HG03354 (cell line): ENCODE measurements around the gene LBP.
"Not testable (repeated sequence)": the region's sequence is repeated elsewhere in the genome, so short reads cannot be mapped to it uniquely, and the experiment has no call there.

Experiments
- ATAC-seq: cut with Tn5 transposase; IDR thresholded peaks from one replicate; pipeline ENCODE4 v1.9.1; 2021; ENCODE audit warnings: mild to moderate bottlenecking; ENCODE audit not compliant: unreplicated experiment, poor library complexity, severe bottlenecking

Gene LBP

DNA sequence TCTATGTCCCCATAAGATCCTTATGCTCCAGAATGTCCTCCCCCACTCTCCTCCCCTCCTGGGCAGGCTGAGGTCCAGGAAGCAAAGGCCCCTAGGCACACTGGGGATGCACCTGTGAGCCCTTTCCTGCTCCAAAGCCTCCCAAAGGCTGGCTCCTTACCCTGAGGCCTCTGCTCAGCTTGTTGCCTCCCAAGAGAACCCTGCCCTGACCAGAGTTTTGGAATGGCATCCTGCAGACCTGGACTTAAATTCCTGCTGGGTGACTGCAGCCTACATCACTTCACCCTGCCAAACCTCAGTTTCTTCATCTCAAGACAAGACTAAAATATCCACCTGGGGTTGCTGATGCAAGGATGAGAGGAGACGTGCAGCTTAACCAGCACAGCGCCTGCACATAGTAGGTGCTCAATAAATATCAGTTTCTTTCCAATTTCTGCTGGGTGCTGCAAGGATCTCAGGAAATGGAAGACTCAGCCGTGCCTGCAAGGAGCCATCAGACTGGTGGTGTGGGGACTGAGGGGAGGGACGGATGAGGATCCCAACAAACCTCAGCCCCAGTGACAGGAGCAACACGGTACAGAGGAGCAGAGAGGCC lies 2.1 kb upstream of the LBP start:
- no peak for ATAC-seq

DNA sequence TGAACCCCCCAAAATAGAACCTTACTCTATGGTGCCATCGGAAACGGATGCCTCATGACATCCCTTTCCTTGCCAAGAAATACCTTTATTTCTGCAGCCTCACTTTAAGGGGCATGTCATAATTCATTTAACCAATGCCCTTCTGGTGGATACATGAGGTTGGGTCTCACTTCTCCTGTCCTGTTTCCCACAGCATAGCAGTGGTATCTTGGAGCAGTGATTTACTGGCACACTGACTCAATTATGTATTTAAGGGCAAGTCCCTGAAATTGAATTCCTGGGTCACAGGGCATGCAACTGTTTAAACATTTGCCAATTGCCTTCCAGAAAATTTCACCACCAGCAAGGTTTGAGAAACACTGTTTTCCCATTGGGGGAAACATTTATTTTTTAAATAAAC lies 639 bp upstream of the LBP start:
- no peak for ATAC-seq

DNA sequence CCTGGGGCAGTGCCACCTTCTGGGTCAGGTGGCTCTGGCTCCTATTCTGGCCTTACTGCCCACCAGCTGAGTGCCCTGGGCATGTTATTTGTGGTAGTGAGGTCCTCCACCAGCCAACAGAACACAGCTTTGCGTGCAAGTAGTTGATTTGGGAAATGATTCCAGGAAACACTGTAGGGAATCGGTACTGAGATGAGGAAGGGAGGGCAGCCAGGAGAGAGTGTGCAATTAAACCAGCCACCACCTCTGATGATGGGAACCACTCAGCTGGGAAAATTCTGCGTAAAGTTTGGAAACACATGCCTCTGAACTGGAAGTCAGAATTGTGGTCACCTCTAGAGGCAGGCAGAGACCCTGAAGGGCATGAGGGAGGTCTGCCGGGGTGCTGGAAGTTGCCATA lies 459 bp downstream of the LBP start:
- ATAC-seq = no peak

DNA sequence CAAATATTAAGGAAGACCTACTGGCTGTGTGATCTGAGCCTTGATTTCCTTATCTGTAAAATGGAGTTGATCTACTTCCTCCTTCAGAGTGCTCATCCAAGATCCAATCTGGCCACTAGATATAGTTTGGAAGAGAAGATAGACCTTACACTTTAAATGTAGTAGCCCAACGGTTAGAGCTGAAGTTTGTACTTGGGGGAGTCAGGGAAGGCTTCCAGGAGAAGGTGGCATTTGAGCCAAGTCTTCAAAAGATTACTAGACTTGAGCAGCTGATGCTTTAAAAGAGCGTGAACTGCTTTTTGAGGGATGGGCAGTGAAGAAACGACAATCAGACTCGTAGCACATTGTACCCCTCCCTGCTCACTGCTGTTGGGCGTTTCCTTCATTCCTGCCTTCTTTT lies 3.6 kb downstream of the LBP start:
- no peak for ATAC-seq

DNA sequence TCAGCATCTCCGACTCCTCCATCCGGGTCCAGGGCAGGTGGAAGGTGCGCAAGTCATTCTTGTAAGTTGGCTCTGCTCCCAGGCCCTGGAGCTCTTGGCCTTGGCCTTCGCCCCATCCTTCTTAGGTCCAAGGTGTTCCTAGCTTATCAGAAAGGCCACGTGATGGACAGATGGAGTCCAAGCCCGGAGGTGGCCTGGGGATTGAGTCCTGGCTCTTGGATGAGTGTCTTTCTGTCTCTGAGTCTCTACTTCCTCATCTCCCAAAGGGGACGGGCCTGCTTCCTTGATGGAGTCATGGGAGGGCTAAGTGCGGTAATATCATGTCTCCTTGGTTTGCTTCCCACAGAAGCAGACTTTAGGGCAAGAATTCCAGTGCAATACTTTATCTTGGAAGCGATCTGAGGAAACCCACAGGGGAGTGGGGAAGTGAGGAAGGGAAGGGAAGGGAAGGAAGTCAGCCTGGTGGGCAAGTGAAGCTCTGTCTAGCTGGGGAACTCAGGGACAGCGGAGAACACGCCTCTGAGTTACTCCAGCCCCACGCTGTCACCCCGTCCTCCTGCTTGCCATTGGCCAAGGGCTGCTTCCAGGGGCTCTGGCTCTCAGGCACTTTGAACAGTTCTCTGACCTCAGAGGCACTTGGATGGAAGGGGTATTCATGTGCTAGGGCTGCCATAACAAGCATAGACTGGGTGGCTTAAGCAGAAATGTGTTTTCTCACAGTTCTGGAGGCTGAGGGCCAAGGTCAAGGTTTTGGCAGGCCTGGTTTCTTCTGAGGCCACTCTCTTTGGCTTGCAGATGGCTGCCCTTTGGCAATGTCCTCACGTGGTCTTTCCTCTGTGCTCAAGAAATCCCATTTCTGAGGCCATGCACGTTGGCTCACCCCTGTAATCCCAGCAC lies 4.8 kb downstream of the LBP start:
- no peak for ATAC-seq

- ATAC-seq = no peak
Measured at GRCh38 chr20:38353316-38353715, 7.0 kb downstream of the LBP start.

GRCh38 chr20:38354227-38354626 lies 7.9 kb downstream of the LBP start:
- no peak for ATAC-seq

DNA sequence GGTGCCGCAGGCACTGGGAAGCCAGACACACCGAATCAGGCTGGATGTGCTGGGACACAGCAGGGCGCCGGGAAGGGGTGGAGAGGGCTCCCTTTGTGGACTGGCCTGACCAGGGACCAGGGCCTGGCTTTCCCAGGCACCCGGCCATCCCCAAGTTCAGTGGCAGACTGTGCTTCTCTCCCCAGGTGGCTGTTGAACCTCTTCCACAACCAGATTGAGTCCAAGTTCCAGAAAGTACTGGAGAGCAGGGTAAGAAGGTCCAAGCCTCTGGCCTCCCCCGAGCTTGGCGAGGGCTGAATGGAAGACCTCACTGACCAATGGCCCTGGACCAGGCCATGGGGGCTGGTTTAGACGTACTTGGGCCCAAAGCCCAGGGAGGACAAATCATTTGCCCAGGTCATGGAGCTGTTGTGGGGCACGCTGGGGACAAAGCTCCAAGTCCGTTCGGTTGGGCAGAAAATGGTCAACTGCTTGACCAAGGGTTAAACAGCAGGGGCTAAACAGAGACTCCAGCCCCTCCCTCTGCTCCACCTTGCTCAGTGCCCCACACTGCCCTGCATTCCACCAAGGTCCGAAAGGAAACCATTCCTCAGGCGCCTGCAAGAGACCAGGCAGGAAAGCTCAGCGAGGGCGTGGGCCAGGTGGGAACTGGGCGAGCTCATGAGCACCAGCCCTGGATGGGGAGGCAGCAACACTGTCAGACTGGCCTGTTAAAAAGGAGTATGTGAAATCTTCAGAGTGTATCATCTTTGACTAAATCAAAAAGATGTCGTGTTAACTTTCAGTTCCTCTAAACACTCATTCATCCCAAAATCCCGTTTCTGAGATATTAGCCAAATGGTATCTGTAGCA lies 9.1 kb downstream of the LBP start:
- ATAC-seq = no peak

GRCh38 chr20:38357653-38358207 lies 11.4 kb downstream of the LBP start:
- no peak for ATAC-seq

DNA sequence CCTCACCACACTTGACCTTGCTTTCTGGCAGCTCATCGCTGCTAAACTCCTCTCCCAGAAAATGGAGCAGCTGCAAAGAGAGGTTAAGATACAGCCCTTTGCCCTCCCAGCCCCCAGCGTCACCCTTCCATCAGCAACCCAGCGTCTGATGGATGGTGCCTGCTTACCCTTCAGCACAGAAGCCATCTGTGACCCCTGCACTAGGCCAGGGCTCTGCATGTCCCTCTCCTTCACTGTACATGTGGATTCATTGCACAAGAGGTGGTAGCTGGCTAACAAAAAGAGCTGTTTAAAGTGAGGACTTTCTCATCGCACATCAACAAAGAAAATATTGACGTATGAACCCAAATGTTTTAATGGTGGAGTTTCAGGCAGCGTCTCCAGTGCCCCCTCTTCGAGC lies 12.3 kb downstream of the LBP start:
- ATAC-seq = no peak

- ATAC-seq = no peak
Measured at GRCh38 chr20:38363004-38363747, 16.9 kb downstream of the LBP start.

GRCh38 chr20:38369389-38369788 lies 23.1 kb downstream of the LBP start:
- no peak for ATAC-seq

DNA sequence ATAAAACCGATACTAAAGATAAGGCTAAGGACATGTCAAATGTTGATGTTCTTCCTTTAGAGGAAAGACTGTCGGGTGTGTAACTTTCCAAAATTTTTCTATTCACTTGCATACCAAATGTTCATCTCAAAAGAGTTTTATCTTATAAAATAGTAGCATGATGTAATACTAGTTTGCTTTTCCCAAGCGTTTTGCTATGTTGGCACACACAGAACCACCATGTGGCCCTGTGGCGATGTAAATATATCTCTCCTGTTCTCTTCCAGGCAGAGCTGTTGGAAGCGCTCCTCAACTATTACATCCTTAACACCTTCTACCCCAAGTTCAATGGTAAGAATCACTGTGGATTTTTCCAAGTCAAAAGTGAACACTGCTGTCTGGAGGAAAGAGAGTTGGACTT lies 26.5 kb downstream of the LBP start:
- no peak for ATAC-seq

GRCh38 chr20:38373231-38373867 lies 27.1 kb downstream of the LBP start:
- ATAC-seq = no peak

DNA sequence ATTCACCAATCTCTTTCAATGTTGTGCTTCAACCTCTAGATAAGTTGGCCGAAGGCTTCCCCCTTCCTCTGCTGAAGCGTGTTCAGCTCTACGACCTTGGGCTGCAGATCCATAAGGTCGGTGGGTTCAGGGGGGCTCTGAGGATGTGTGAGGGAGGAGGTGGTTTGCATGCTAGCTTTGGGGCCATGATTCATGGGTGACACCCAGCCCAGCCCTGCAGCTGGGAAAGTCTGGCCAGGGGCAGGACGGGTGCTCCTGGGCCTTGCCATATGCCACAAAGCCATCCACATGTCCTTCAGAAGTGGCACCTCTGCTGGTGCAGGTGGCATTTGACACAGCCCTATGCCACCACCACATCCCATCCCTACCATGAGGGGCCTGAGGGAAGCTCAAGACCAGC lies 27.6 kb downstream of the LBP start:
- ATAC-seq = no peak

GRCh38 chr20:38377039-38377685 lies 30.9 kb downstream of the LBP start:
- ATAC-seq = no peak

GRCh38 chr20:38377838-38378237 lies 31.6 kb downstream of the LBP start:
- not testable (repeated sequence) for ATAC-seq

GRCh38 chr20:38383147-38383546 lies 36.9 kb downstream of the LBP start:
- no peak for ATAC-seq

GRCh38 chr20:38386004-38386403 lies 39.7 kb downstream of the LBP start:
- no peak for ATAC-seq
